ENCODE data around the gene HNRNPA3.
"Not testable (repeated sequence)": the region's sequence is repeated elsewhere in the genome, so short reads cannot be mapped to it uniquely, and the experiment has no call there.

HNRNPA3 gene

DNA sequence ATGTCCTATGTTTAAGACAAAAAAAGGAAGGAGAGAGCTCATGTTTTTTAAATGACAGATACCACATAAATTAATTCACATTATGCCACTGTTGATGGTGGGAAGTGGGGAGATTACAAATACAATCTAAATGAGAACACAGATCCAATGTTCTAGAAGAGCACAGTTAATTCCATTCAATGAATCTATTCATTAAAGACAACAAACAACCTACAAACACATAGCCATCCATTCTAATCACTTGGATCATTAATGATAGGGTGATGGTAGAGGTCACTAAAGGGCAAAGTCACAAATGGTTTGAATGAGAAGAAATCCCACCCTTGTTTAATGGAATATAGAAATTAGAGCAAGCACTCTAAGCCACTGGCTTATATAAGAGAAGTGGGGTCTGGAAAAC is 21.7 kb downstream of the HNRNPA3 start:
- DNase-seq (ENCODE audit: low read depth), result no peak

DNA sequence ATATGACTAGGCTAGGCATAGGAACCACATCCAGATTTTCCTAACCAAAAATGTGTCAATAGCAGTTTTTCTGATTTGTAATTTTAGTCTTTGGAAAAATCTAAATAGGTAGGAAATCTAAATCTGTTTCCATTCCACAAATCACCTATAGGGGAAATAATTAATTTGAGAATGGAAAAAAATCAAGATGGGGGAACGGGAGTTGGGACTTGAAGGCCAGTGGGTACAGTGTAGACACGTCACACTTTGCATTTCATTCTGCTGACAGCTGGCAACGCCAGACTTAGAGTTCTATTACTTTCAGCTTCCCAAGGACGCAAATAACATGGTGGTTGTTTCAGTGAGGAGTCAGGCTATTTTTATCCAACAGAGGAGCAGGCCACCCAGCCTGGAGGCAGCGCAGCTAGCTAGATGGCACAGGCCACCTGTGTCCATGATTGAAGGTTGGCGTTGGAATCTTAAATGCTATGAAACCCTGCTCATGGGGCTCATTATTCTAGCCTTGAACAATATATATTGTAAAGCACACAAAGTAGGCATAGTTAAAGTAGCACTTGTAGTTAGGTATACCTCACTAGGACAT is 23.4 kb downstream of the HNRNPA3 start:
- DNase-seq (ENCODE audit: low read depth), result no peak

DNA sequence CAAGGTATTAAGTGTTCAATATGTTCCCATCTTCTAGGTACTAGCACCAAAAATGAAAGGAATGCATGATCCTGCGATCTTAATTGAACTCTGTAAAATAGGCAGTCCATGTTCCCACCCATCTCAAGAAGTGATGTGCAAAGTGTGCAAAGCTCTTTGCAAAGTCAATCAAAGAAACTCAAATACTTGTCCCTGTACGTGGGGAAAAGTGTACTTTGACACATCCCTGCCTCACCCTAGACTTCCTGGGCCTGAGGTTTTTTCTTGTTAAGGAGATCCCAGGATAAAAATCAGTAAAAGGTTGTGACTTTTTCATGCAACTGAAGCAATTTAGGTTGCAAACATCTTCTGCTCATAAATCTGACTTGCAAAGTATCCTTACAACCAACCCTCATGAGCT is 25.3 kb downstream of the HNRNPA3 start:
- no peak for DNase-seq (ENCODE audit: low read depth)

DNA sequence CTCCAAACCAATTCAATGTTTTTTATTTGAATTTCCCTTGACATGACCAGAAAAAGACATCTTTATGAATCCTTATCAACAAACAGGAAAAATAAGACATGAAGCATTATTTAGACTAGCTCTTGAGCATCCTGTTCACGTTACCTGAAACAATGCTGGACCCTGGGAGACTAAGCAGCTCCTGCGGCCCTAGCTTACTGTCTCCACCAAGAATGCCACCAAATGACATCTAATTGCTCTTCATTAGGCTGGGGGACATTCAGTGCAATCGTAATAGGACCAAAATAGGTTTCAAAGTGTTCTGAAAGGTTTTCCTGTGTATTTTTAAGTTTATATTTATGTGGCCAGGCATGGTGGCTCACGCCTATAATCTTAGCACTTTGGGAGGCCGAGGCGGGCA is 26.5 kb downstream of the HNRNPA3 start:
- no peak for DNase-seq (ENCODE audit: low read depth)

DNA sequence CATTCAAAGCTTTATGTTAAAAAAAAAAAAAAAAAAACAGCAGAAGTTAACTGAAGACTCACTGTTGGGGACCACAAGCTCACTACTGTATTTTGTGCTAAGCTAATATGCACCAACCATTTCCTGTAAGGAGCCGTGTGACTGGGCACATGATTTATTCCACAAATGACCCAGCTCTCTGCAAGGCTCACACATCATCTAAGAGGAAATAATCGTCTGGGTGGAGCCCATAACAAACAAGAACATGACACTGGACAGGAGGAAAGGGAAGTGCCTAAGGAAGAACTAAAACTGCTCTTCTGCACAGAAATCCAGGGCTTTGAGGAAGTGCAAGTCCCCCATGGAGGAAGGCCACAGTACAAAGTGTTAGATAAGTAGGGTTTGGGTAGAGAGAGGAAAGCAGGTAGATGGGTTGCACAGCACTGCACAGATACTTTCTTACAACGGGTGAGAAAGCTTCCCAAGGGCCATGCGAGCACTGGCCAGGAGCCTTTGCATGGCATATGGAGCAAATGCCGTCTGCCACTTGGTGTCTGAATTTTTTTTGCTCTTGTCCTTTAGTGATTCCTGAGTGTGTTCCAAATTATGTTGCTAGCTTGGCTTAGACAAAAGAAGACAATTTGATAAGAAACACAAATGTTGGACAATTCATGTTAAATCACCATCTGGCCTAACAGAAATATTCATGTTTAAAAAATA is 27.5 kb downstream of the HNRNPA3 start:
- DNase-seq (ENCODE audit: low read depth), result no peak

DNA sequence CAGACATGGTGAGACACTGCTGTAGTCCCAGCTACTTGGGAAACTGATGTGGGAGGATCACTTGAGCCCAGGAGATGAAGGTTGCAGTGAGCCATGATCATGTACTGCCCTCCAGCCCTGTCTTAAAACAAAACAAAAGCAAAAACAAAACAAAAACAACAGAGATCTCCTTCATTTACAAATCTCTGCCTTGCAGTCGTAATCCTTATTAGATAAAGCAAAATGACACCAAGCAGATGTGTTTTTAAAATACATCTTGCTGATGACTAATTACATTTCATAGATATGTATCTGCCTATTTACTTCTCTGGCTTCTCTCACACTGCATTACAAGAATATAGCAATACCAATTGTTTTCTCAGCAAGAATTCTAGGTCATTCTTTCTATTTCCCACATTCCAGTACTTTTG is 29.1 kb downstream of the HNRNPA3 start:
- no peak for DNase-seq (ENCODE audit: low read depth)

DNA sequence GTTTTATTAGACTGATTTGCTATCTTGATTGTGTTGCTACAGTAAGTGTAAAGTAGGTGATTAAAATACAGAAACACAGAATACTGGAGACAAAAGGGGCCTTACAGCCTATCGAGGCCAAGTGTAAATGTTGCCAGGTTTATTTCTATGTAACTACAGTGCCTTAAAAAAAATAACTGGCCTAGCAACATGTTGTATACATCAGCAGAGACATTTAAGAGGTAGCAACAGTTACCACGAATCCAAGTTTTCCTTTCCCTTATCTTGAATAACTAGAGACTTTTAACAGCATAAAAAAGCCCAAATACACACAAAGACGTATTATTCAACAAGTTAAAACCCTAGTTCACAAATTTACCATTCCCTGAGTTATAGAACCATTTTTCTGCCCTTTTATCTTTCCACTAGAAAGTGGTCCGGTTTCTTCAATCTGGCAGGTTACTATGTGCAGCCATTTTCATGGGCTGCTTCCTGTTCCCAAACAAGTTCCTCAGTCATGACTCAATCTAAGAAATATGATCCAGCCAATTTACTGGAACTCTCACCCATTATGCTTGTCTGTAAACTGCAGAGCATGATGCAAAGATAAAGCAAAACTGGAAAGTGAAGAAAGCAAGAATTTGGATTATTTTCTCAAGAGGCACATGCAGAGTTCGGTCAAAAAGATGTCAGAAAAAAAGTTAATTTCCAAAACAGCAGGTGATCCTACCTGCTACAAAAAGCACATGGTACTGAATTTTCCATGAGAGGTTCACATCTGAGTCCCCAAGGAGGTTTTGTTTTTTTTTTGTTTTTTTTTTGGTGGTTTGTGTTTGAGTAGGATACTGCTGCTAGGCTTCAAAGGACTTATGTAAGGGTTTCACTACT is 29.8 kb downstream of the HNRNPA3 start:
- no peak for DNase-seq (ENCODE audit: low read depth)

DNA sequence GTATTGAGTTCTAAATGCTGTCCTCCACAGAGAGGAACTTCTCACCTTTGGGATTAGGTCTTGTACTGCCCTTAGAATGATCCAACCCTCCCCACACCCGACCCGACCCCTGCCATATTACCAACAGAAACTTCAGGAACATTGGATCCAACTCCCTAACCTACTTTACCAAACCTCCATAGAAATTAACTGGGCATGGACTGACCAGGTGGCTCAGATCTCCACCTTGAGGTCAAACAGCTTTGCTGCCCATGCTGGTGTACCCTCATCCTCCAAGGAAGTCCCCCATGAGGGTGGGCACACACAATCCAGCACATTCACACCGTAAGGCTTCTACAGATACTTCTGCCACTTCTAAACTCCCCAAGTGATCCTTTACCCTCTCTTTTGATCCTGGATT is 30.5 kb downstream of the HNRNPA3 start:
- no peak for DNase-seq (ENCODE audit: low read depth)

DNA sequence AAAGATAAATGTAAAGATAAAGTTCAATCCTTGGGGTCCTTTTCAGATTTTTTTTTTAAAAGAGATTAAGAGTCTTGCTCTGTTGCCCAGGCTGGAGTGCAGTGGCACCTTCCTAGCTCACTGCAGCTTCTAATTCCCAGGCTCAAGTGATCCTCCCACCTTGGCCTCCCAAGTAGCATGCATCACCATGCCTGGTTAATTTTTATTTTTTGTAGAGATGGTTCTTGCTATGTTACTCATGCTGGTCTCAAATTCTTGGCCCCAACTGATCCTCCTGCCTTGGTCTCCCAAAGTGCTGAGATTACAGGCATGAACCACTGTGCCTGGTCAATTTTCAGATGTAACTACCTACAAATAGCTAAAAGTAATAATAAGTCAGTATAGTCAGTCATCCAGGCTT is 30.9 kb downstream of the HNRNPA3 start:
- DNase-seq (ENCODE audit: low read depth), result no peak

DNA sequence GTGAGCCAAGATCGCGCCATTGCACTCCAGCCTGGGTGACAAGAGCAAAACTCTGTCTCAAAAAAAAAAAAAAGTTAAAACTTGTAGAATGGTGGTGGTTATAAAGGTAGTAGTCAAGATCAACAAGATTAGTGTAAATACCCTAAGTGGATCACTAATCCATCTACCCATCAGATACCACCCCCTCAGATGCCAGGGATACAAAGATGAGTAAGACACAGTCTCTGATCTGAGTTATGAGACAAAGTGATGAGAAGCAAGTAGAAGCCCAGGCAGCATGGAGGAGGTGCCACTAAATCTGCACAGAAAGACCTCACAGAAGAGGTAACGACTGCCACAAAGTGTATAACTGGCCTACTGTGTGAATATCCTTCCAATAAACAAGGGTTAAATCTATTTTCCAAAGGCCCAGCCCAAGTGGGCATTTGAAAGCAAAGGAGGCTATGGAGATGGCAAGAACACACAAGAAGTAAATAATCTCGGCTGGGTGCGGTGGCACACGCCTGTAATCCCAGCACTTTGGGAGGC is 31.7 kb downstream of the HNRNPA3 start:
- DNase-seq (ENCODE audit: low read depth), result no peak

DNA sequence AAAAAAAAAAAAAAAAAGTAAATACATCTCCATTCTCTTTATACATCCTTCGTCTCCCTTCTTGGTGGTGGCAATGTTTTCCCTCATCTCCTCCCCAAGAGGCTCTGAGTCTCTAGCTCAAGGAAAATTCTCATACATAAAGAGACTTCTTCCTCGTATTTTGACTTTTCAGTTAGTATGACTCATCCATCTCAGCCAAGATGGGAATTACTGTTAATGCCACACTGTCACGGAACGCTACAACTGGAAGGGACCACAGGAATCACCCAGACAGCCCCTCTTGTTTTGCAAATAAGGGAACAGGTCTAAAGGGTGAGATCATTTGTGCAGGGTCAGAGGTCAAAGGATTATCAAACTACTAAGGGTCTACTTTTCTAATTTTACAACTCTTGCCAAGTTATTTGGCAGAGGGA is 32.4 kb downstream of the HNRNPA3 start:
- no peak for DNase-seq (ENCODE audit: low read depth)

DNA sequence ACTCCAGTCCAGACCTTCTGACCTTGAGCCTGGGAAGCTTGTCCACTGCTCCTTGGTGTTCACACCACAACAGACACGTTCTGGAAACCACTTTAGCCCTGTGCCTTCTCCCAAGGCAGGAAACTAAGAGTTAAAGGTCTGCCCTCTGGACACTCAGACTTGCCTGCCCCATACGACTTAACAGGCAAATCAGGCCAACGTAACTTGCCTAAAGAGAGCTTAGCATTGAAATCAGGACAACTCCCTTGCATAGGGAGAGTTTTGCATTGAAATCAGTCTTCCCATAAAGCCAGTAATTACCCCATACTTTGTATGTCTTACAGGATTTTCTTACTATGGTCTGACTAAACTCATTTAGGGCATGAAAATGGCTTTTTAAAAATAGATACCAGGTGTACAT is 33.4 kb downstream of the HNRNPA3 start:
- no peak for DNase-seq (ENCODE audit: low read depth)

DNA sequence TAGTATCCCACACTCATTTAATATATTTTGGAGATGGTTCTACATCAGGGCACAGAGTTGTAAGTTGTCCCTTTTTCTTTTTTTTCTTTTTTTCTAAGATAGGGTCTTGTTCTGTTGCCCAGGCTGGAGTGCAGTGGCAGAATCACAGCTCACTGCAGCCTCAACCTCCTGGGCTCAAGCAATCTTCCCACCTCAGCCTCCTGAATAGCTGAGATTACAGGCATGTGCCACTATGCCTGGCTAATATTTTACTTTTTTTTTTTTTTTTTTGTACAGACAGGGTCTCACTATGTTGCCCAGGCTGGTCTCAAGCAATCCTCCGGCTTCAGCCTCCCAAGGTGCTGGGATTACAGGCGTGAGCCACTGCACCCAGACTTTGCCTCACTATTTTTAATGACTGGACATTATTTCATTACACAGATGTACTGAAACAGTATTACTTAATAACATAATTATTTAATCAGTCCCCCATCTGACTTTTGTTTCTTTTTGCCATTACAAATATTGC is 34.0 kb downstream of the HNRNPA3 start:
- DNase-seq (ENCODE audit: low read depth), result not testable (repeated sequence)

DNA sequence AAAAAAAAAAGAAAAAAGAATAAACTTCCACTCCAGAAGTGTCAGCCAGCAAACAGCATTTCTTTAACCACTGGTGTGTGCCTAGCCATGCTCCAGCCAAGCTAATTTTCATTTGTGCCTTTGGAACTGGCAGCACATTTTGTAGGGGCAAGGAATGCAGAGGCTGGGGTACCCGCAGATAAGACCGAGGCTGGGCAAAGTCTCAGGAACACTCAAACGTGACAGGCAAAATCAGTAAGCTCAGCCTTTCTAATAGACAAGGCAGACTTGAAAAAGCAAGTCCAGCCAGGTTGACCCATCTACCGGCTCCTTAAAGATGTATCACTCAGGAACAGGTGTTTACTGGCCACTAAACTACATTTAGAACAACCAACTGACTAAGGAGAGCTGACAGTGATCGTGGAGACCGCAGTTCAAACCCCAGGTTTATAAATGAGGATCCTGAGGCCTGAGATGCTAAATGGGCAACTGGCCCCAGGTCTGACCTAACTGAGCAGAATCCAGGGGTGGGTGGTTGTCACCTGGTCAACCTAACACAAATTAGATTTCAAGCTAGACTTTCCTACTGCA is 35.2 kb downstream of the HNRNPA3 start:
- no peak for DNase-seq (ENCODE audit: low read depth)

DNA sequence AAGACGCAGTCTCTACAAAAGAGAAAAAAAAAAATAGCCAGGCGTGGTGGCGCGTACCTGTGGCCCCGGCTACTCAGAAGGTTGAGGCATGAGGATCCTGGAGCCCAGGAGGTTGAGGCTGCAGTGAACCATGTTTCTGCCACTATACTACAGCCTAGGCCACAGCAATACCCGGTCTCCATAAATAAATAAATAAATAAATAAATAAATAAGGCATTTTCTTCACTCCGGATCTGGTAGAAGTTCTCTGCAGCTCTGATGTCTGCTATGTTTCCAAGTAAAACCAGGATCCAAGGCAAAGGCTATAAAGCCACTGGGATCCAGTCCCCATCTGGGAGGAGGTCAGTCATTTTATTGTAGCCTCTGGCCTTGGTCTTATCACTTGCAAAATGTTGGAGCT is 36.4 kb downstream of the HNRNPA3 start:
- no peak for DNase-seq (ENCODE audit: low read depth)

DNA sequence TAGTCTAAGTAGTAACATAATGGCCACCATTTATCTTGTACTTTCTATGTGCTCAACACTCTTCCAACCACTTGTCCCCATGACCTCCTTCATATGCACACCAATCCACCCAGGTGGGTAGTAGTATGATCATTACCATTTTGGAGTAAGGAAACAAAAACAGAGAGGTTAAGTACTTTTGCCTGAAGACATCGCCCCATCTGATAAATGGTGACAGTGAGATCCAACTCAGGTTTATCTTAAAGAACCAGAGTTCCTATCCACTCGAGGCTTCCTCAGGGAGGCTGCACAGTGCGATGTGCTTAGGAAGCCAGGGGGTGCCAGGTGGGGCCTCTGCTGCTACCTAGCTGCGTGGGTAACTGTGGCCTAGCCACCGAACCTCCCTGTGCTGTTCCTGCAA is 37.9 kb downstream of the HNRNPA3 start:
- no peak for DNase-seq (ENCODE audit: low read depth)

DNA sequence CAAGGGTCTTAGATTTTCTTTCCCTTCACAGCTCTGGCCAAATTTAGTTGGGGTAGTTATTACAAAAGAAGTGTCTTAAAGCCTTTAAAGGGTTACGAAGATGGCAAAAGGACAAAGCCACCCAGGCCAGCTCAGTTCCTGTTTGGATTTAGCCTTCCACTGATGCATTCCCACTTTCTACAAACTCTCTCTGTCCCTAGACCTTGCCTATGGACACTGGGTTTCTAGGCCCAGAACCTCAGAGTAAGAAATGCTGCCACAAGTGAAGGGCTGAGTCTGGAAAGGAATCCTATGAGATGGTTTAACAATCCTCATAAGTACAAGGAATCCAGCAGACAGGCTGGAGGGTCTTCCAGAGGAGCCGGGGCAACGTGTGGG is 38.6 kb downstream of the HNRNPA3 start:
- no peak for DNase-seq (ENCODE audit: low read depth)

DNA sequence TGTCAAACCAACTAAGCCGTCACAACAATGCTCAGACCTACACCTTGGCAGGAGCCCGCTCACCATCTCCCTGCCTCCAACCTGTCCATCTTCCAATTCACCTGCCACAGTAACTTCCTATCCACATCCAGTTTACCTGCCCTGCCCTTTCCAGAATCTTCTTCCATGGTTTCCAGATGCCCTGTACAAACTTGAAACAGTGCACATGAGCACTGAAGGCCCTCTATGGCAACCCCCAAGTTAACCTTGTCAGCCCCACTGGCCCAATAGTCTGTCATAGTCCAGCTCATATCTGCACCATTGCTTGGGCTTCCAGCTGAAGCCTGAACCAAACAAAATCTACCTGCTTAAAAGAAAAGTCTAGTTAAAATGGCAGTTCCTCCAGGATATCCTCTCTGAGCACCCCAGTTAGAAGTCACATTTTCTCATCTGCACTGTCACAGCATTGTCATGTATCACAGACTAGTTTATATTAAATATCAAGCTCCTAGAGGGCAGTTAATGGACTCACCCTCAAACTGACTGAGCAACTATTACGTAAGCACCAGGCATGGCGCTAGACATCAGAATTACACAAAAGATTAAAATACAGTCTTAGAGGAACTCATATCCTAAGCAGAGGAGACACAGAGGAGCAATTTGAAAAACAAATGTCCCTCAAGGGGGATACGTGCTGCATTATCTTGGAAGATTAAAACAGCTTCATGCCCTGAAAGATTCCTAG is 40.4 kb downstream of the HNRNPA3 start:
- no peak for DNase-seq (ENCODE audit: low read depth)

DNA sequence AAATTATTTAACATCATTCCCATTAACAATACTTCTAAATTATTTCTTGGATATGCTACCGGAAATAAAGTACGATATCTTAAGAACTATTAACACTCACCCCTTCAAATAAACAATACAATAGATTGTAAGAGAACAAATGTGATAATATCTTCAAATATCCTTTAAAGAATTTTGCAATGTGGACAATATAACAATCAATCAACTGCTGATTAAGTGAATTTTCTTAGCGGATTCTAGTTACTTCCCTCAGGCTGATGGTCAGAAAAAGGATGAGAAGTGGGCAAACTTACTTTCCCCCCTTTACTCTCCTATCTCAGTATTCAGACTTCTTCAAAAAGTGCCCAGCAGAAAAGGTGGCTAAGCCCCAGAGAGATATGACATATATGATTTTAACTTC is 41.1 kb downstream of the HNRNPA3 start:
- no peak for DNase-seq (ENCODE audit: low read depth)

DNA sequence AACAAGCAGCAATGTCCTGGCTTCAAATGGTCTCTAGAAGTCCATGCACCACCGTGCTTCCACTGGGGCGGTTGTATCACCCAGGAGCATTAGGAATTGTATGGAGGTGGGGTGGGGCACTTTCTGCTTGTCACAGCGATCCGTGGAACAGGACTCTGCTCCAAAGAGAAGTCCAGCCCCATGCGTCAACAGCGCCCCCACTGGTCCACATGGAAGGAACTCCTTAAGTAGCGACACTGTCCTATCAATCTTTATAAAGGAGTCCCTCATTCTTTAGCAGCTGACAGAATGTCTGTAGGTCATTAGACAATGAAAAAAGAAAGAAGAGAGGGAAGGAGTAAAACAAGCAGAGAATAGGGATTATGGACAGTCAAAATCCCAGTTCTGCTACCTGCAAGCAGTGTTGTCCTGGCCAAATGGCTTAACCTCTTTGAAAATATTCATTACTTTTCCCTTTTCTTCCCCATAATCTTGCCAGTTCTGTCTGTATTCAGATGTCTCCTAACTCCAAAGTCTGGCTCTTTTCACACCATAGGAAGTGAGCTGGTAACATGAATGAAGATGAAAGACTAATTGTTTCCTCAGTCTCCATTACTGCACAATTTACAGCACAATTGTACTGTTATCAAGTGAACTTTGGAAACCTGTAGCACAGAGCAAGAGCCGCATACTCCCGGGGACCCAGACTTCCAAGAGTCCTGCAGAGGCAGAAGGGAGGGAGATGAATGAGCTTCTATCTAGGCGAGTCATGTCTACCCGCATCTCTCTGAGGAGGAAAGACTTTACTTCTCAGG is 42.0 kb downstream of the HNRNPA3 start:
- DNase-seq (ENCODE audit: low read depth), result no peak

DNA sequence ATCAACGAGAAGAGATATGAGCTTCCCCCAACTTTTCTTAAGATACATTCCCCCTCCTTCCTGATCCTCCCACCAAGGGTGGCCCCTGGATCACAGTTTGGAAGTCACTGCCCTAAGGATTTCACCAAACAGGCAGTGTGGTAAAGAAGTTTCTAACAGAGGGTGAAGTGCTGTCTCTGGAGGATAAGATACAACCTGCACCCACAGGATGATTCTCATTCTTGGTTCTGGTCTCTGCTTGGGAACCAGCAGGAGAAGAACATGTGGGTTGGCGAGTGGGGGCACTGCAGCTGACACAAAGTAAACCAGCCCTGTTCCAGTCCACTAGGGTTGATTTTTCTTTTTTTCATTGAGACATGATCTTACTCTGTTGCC is 42.6 kb downstream of the HNRNPA3 start:
- DNase-seq (ENCODE audit: low read depth), result no peak

Measured in stimulated activated CD8-positive, alpha-beta memory T cell treated with anti-CD3 and anti-CD28 coated beads, Interleukin-12 subunit alpha, Interleukin-12 subunit beta, amount 100 ng/mL, for 1 hour (primary cell).